Measurements from ENCODE around the gene REX1BD.

- TF ChIP-seq CTCF (IDR thresholded peaks at IDR 0.05) (no peak), POLR2A (IDR thresholded peaks at IDR 0.05) (no peak), POLR2AphosphoS5 (IDR thresholded peaks at IDR 0.05) (no peak)
Measured at GRCh38 chr19:18597809-18598660, 9.4 kb downstream of the REX1BD start.

Measured in prostate gland (tissue), 2 donors.